BE2C (cell line): Measurements from ENCODE around the gene PMFBP1.

Experiments
- DNase-seq: peaks from one replicate; pipeline ENCODE4 v3.0.0-alpha.2; 2020
- H3K27me3 ChIP-seq: fragments of 250-450 bp; sonication (Bioruptor Pico); 2 replicates; pipeline ENCODE4 v1.5.1; 2020; ENCODE audit warnings: mild to moderate bottlenecking
- H3K36me3 ChIP-seq: fragments of 250-450 bp; sonication (Bioruptor Pico); 2 replicates; pipeline ENCODE4 v1.5.1; 2020; ENCODE audit warnings: mild to moderate bottlenecking
- H3K4me1 ChIP-seq: fragments of 250-450 bp; sonication (Bioruptor Pico); 2 replicates; pipeline ENCODE4 v1.5.1; 2020
- H3K4me3 ChIP-seq: 2 replicates; pipeline ENCODE4 v1.5.1; 2011; ENCODE audit warnings: low read depth, low read length
- H3K9me3 ChIP-seq: fragments of 250-450 bp; sonication (Bioruptor Pico); 2 replicates; pipeline ENCODE4 v1.5.1; 2020
- TF ChIP-seq, protein P1 (sequence below): IDR thresholded peaks from 2 replicates; pipeline ENCODE4 v1.5.1; 2012; ENCODE audit warnings: mild to moderate bottlenecking, low read depth, low read length

PMFBP1 gene

DNA sequence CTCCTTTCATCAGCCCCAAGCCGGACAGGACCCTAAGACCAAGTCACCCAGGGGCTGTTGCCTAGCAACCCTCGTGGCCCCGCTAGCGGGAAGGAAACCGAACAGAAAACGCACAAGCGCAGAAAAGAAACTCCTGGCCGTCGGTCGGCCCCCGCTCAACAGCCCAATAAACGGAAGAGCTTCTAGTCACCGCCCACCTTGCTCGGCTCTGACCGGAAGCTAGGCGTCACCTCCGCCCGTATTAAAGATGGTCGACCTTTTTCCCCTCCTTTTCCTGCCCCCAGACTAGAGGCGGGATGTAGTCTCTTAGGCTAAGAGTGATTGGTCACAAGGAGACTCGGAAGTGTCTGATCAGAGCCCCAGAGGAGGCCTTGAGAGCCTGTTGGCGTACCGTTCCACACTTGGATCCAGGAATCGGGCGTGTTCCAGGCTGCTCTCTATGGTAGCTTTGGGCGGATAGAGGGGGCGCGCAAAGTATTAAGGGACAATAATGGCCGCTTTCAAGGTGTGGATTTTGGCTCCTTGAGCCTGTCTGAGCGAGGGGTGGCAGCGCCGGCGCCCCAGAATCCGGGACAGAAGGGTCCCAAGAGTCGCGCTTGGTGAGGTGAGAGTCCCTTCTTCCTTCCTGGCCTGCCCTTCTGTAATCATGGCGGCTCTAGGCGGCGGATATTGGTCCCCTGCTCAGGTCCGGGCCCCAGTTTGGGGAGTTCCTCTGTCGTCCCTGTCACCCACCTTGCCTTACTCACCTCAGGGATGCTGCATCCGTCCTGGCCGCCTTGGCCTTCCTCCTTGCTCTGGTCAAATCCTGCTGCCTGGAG lies 78.3 kb downstream of the PMFBP1 start, which contains the start of the genes DHX38 and TXNL4B:
Gene DHX38, plus strand, starts transcription at position 400 of the 818 bp plus-strand sequence. CDS start 2,311 bp downstream, outside the sequence.
Gene TXNL4B, minus strand, starts transcription at position 173 of the 818 bp plus-strand sequence. CDS start 2,871 bp downstream, outside the sequence.
- no peaks in the 10 kb centered on the region for H3K9me3 ChIP-seq
- no peaks in the 10 kb centered on the region for H3K27me3 ChIP-seq
- TF ChIP-seq, protein P1, sequence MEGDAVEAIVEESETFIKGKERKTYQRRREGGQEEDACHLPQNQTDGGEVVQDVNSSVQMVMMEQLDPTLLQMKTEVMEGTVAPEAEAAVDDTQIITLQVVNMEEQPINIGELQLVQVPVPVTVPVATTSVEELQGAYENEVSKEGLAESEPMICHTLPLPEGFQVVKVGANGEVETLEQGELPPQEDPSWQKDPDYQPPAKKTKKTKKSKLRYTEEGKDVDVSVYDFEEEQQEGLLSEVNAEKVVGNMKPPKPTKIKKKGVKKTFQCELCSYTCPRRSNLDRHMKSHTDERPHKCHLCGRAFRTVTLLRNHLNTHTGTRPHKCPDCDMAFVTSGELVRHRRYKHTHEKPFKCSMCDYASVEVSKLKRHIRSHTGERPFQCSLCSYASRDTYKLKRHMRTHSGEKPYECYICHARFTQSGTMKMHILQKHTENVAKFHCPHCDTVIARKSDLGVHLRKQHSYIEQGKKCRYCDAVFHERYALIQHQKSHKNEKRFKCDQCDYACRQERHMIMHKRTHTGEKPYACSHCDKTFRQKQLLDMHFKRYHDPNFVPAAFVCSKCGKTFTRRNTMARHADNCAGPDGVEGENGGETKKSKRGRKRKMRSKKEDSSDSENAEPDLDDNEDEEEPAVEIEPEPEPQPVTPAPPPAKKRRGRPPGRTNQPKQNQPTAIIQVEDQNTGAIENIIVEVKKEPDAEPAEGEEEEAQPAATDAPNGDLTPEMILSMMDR: no peak
- peak; percentile 95 for DNase-seq
- no peaks in the 10 kb centered on the region; the same call in 1 of the 2 replicates for H3K4me1 ChIP-seq
- peaks cover 38% of the 10 kb centered on the region for H3K36me3 ChIP-seq
- H3K4me3 ChIP-seq: peak within 1 kb of the TSS; percentile 98

DNA sequence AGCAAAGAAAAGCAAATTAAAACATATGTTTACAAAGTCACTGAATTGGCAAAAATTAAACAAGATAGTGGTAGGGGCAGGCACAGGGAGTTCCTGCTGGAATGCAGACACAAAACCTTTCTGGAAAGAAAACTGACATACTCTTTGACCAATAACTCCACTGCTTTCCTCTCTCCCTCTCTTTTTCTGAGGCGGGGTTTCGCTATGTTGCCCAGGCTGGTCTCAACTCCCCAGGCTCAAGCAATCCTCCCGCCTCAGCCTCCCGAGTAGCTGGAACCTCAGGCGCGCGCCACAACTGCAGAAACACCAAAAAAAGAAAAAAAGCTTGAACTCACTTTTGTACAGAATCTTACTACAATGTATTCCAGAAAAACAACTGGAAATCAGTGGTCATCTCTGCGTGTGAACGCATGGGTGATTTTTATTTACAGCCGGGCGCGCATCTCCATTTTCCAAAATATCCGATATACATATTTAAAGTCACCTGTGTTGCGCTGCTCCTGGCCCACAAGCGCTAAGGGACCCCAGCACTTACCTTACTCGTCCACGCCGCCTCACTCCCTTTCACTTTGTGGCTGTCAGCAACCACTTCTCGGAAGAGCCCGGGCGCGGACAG lies 79.0 kb downstream of the PMFBP1 start:
- Histone ChIP-seq H3K9me3 (no peaks in the 10 kb centered on the region), H3K4me1 (no peaks in the 10 kb centered on the region; the same call in 1 of the 2 replicates), H3K4me3 (peak overlapping the region; percentile 98), H3K36me3 (peaks cover 35% of the 10 kb centered on the region), H3K27me3 (no peaks in the 10 kb centered on the region)
- TF ChIP-seq, protein P1: no peak
- DNase-seq: no peak

DNA sequence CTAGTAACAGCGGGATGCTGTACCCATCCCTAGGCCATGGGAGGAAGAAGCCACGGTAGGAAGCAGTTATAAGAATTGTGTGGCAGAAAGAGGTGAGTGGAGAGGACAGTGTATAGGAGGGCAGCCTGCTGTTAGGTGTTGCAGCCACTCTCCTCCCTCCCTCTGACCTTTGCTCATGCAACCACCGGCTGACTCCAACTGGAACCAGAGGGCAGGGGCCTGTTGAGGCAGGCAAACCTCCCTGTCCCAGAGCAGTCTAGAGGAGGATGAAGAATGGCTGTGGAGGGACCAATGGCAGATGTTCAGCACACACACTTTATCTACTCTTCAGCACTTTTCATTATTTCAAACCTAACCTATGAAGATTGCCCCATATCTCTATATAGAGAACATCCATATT lies 80.7 kb downstream of the PMFBP1 start:
- Histone ChIP-seq H3K36me3 (peaks cover 32% of the 10 kb centered on the region), H3K9me3 (no peaks in the 10 kb centered on the region), H3K4me3 (no peak overlapping the region), H3K27me3 (no peaks in the 10 kb centered on the region), H3K4me1 (no peaks in the 10 kb centered on the region; the same call in 1 of the 2 replicates)
- DNase-seq: no peak
- TF ChIP-seq, protein P1: no peak

DNA sequence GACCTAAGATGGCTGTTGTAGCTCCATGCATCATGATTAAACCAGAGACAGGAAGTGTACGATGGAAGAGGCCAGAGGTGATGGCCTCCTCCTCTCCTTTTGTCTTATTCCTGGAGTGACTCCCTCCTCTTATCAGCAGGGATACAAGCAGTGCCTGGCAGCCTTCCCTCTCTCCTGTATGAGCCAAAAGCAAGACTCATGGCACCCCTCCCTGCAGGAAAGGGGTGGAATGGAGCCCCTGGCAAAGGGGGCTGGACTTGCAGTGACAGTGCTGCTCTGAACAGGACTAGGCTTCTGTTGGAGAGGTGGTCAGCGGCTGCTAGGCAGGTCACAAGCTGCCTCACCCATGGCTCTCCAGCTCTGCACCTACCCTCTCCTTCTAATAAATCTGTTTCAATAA lies 87.0 kb downstream of the PMFBP1 start:
- Histone ChIP-seq H3K9me3 (no peaks in the 10 kb centered on the region), H3K27me3 (no peaks in the 10 kb centered on the region), H3K4me1 (no peaks in the 10 kb centered on the region), H3K4me3 (no peak overlapping the region), H3K36me3 (peaks cover 44% of the 10 kb centered on the region)
- TF ChIP-seq, protein P1: no peak
- DNase-seq: no peak

DNA sequence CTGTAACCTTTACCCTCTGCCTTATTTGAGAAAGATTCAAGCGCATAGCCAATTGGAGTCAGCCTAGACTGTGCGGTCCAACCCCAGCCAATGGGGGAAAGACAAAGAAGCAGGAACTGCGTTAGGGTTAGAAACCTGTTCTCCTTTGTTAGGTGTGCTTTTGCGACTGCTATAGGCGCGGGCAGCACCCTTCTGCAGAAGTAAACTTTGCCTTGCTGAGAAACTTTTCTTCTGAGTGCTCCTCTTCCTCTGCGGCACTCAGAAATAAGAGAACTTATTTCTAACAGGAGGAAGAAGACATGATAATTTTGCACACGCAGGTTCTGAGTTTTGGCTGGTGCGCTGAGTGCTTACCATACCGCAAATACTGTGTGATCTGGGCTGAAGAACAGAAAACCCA lies 87.5 kb downstream of the PMFBP1 start:
- H3K9me3 ChIP-seq: no peaks in the 10 kb centered on the region
- TF ChIP-seq, protein P1: no peak
- no peak for DNase-seq
- H3K4me3 ChIP-seq: no peak overlapping the region
- peaks cover 39% of the 10 kb centered on the region for H3K36me3 ChIP-seq
- H3K4me1 ChIP-seq: no peaks in the 10 kb centered on the region
- H3K27me3 ChIP-seq: no peaks in the 10 kb centered on the region
